BLaER1 treated with 17β-estradiol and CSF1 and Interleukin-3, amounts not matched to agents 10 nM and 100 nM (cell line): ENCODE data around the gene CLCN6.

ENCODE experiments used
- H3K27ac ChIP-seq, 11 experiments: shearing (Covaris generic); formaldehyde crosslinking; 2 replicates each; pipeline ENCODE4 v1.8.1; 2022
- H3K27me3 ChIP-seq, 11 experiments: shearing (Covaris generic); formaldehyde crosslinking; 2 replicates each; pipeline ENCODE4 v1.8.1; 2022
- H3K36me3 ChIP-seq, 11 experiments: shearing (Covaris generic); formaldehyde crosslinking; 2 replicates each; pipeline ENCODE4 v1.8.1; 2022
- H3K4me1 ChIP-seq, 10 experiments: shearing (Covaris generic); formaldehyde crosslinking; 2 replicates each; pipeline ENCODE4 v1.8.1; 2022
- H3K4me2 ChIP-seq, 11 experiments: shearing (Covaris generic); formaldehyde crosslinking; 2 replicates each; pipeline ENCODE4 v1.8.1; 2022
- H3K4me3 ChIP-seq, 10 experiments: shearing (Covaris generic); formaldehyde crosslinking; 2 replicates each; pipeline ENCODE4 v1.8.1; 2022
- H3K9ac ChIP-seq, 11 experiments: shearing (Covaris generic); formaldehyde crosslinking; 2 replicates each; pipeline ENCODE4 v1.8.1; 2022
- H3K9me3 ChIP-seq, 11 experiments: shearing (Covaris generic); formaldehyde crosslinking; replicated peaks in 1 of 11; 2 replicates each; pipeline ENCODE4 v1.8.1; 2022
- H4K20me1 ChIP-seq, 11 experiments: shearing (Covaris generic); formaldehyde crosslinking; 2 replicates each; pipeline ENCODE4 v1.8.1; 2022
- Cebpa-rat ChIP-seq, 11 experiments: shearing (Covaris generic); IDR thresholded peaks; 2 replicates each; pipeline ENCODE4 v1.8.1; 2022

The CLCN6 gene

DNA sequence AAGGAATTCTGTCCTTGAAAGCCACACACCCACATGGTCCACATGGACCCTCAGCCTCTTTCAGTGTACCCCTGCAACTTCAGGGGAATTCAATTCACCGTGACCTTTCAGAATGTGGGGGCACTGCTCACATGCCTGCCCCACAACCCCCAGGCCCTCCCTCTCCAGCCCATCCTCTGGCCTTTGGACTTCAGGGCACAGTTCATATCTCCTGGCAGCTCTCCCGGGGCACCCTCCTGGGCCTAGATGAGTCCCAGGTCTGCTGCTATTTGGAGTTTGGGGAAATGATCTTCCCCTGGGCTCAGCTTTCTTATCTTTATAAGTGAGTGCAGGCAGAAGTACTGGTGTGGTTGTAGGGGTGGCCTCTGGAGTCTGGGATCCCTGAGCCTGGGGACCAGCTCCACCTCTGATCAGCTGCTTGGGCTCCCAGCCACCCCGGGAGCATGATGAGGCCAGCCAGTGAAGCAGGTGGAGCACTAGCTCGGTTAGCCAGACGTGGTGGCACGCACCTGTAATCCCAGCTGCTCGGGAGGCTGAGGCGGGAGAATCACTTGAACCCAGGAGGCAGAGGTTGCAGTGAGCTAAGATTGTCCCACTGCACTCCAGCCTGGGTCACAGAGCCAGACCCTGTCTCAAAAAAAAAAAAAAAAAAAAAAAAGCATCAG, 28.2 kb upstream of the CLCN6 start:
- Histone ChIP-seq H3K9ac (no peak overlapping the region), H4K20me1 (no peaks in the 10 kb centered on the region), H3K4me2 (no peak overlapping the region), H3K27ac (no peak overlapping the region), H3K36me3 (no peaks in the 10 kb centered on the region), H3K4me1 (peaks cover 0 to 5% (median 0%) of the 10 kb centered on the region in 10 experiments; a peak in 3 of 20 replicates), H3K27me3 (no peaks in the 10 kb centered on the region), H3K9me3 (no peaks in the 10 kb centered on the region), H3K4me3 (no peak overlapping the region)
- no peak for TF ChIP-seq Cebpa-rat (IDR thresholded peaks at IDR 0.05)

DNA sequence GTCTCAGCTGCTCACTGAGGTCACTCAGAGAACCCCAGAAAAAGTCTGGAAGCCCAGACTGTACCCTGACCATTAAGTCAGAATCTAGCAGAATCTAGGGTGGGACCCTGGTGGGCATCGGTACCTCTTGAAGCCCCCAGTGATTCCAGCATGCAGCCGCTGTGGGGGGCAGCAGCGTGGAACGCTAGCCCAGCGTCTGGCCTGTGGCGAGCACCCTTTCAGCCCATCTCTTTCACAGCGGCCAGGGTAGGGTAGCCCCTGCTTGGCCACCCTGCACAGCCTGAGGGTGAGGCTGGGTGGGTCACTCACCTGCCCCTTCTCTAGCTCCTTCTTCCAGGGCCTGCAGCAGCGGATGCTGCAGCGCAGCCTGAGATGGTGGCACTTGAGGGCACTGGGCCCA, 27.7 kb upstream of the CLCN6 start:
- H3K4me2 ChIP-seq: no peak overlapping the region
- H4K20me1 ChIP-seq: no peaks in the 10 kb centered on the region
- no peaks in the 10 kb centered on the region for H3K27me3 ChIP-seq
- H3K9ac ChIP-seq: no peak overlapping the region
- no peaks in the 10 kb centered on the region for H3K36me3 ChIP-seq
- no peak for TF ChIP-seq Cebpa-rat (IDR thresholded peaks at IDR 0.05)
- no peaks in the 10 kb centered on the region for H3K9me3 ChIP-seq
- H3K27ac ChIP-seq: no peak overlapping the region
- H3K4me3 ChIP-seq: no peak overlapping the region
- peaks cover 0 to 5% (median 0%) of the 10 kb centered on the region in 10 experiments; a peak in 2 of 20 replicates for H3K4me1 ChIP-seq

DNA sequence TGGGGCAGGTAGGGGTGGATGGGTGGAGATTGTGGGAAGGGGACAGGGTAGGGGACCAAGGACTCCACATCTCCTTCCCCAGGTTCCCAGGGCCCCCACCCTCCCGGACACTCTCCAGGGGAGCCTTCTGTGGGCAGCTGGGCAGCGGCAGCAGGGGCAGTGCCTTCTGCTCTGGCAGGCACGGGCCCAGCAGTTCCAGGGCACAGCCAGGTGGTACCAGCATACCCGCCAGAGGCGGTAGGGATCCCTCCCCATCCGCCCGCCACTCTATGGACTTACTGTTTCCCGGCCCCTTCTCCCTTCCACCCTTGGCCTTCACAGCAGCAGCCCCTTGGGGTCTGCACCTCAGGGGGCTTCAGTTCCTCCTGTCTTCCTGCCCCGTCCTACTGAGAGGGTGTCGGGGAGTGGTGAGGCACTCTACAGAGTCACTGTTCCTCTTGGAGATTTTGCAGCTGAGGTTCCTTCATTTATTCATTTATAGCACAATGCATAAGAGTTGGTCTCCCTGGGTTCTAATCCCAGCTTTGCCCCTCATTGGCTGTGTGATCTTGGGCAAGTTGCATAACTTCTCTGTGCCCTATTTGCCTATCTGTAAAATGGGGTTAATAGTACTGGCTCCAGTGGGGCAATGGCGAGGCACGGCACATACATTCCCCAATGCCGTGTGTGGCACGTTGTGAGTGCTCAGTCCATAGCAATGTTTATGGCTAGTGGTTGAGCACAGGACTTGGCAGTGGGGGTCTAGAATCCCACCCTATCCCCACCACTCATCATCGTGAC, 27.0 kb upstream of the CLCN6 start:
- no peaks in the 10 kb centered on the region for H3K27me3 ChIP-seq
- H4K20me1 ChIP-seq: no peaks in the 10 kb centered on the region
- no peak overlapping the region for H3K27ac ChIP-seq
- H3K4me1 ChIP-seq: peaks cover under 1 to 8% (median 2%) of the 10 kb centered on the region in 10 experiments; a peak in 12 of 20 replicates
- no peak overlapping the region for H3K4me3 ChIP-seq
- no peak overlapping the region for H3K9ac ChIP-seq
- H3K9me3 ChIP-seq: no peaks in the 10 kb centered on the region
- no peak for TF ChIP-seq Cebpa-rat (IDR thresholded peaks at IDR 0.05)
- H3K4me2 ChIP-seq: no peak overlapping the region
- H3K36me3 ChIP-seq: no peaks in the 10 kb centered on the region

DNA sequence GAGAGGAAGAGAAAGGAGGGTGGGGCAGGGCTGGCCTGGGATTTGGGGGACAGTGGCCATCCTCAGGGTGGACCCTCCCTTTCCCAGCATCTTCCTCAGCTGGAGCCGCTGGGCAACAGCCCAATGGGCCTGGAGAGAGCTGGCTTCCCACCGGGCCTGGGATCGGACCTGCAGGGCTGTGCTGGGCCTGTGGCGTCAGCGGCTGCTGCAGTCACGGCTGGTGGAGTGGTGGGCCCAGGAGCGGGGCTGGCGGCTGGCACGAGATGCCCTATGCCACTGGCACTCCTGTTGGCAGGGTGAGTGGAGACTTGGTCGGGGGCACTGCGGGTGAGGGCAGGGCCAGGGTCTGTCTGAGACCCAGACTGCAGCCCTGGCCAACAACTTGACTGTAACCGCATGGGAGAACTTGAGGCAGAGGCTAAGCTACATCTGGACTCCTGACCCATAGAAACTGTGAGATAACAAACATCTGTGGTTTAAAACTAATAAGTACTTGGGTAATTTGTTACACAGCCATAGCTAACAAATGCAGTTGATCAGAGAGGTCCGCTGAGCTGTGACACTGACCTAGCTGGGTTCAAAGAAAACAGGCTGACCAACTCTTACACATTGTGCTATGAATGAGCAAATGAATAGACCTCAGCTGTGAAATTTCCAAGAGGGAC, 26.1 kb upstream of the CLCN6 start:
- Histone ChIP-seq H3K27me3 (no peaks in the 10 kb centered on the region), H3K4me1 (peaks cover 8 to 16% (median 10%) of the 10 kb centered on the region in 10 experiments), H3K36me3 (no peaks in the 10 kb centered on the region), H3K4me2 (no peak overlapping the region), H3K27ac (no peak overlapping the region), H3K9ac (no peak overlapping the region), H3K4me3 (no peak overlapping the region), H4K20me1 (no peaks in the 10 kb centered on the region), H3K9me3 (no peaks in the 10 kb centered on the region)
- no peak for TF ChIP-seq Cebpa-rat (IDR thresholded peaks at IDR 0.05)

DNA sequence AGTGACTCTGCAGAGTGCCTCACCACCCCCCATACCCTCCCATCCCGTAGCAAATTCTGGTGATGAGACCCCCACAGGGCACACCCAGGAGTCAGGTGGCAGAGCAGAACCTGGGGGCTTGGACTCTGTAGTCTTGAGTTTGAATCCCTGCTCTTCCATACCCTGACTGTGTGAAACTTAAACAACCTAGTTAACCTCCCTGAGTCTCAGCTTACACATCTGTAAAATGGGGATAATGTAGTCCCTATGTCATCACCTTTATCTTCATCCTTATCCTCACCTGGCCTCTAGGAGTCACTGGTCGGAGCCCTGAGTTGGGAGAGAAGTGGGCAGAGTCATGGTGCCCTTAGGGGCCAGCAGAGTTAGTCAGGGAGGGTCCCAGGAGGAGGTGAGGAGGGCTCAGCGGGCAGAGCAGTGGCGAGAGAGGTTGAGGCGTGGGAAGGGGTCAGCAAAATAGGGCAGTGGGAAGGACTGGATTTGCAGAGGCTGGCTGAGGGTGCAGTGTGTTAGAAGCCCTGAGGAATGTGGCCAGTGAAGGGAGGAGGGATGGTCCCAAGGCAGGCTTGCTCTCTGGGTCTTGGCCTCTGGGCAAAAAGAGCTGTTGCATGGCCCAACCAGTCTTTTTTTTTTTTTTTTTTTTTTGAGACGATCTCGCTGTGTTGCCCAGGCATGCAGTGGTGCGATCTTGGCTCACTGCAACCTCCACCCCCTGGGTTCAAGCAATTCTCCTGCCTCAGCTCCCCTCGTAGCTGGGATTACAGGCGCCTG, 25.4 kb upstream of the CLCN6 start:
- H4K20me1 ChIP-seq: no peaks in the 10 kb centered on the region
- no peak overlapping the region for H3K9ac ChIP-seq
- H3K27ac ChIP-seq: no peak overlapping the region
- no peaks in the 10 kb centered on the region for H3K36me3 ChIP-seq
- TF ChIP-seq Cebpa-rat (IDR thresholded peaks at IDR 0.05): no peak
- no peak overlapping the region for H3K4me3 ChIP-seq
- H3K4me1 ChIP-seq: peaks cover 15 to 23% (median 17%) of the 10 kb centered on the region in 10 experiments
- no peaks in the 10 kb centered on the region for H3K27me3 ChIP-seq
- no peak overlapping the region for H3K4me2 ChIP-seq
- H3K9me3 ChIP-seq: no peaks in the 10 kb centered on the region

DNA sequence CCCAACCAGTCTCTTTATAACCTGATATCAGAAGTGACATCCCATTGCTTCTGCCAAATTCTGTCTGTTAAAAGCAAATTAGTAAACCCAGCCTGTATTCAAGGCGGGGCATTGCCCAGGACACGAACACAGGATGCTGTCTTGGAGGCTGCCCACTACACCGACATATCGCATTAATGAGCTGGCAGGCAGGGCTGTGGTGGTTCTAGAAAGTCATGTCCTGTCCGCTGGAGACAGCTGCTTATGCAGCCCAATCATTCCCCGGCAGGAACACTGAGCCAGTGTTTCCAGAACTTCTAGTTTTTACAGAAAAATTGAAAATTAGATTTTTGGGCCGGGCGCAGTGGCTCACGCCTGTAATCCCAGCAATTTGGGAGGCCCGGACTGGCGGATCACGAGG, 24.7 kb upstream of the CLCN6 start:
- no peak overlapping the region for H3K4me3 ChIP-seq
- H3K4me1 ChIP-seq: peaks cover 23 to 30% (median 25%) of the 10 kb centered on the region in 10 experiments
- no peak overlapping the region for H3K4me2 ChIP-seq
- no peaks in the 10 kb centered on the region for H3K36me3 ChIP-seq
- 0 out of 22 replicates have a peak overlapping the region, but pooled peaks of 1 of the 11 experiments have one; percentile 17 for H3K9ac ChIP-seq
- H3K27ac ChIP-seq: no peak overlapping the region
- H4K20me1 ChIP-seq: no peaks in the 10 kb centered on the region
- TF ChIP-seq Cebpa-rat (IDR thresholded peaks at IDR 0.05): no peak
- H3K9me3 ChIP-seq: no peaks in the 10 kb centered on the region
- H3K27me3 ChIP-seq: no peaks in the 10 kb centered on the region

DNA sequence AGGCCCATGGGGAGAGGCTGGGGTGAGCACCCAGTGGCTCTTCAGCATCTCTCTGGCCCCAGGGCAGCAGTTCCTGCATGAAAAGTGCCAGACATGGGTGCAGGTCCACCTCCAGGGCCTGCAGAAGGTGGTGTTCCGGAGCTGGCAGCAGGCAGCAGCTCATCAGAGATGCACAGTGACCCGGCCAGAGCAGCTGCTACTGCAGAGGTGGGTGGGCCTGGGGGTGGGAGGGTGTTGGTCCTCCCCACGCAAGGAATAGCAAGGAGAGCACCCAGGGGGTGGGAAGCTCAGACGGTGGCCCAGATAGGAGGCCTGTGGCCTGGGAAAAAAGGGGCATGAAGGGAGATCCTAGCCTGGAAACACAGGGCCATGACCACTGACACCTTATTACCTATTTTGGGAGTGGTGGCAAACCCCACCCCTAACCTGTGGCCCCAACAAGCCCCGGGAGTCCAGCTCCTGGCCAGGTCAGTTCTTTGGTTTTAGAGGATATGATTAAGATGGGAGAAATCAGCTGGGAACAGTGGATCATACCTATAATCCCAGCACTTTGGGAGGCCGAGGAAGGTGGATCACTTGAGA, 23.8 kb upstream of the CLCN6 start:
- Histone ChIP-seq H3K27me3 (no peaks in the 10 kb centered on the region), H3K4me1 (peaks cover 29 to 40% (median 34%) of the 10 kb centered on the region in 10 experiments), H3K27ac (no peak overlapping the region), H4K20me1 (no peaks in the 10 kb centered on the region), H3K9me3 (no peaks in the 10 kb centered on the region), H3K4me3 (no peak overlapping the region), H3K9ac (no peak overlapping the region), H3K4me2 (no peak overlapping the region), H3K36me3 (no peaks in the 10 kb centered on the region)
- no peak for TF ChIP-seq Cebpa-rat (IDR thresholded peaks at IDR 0.05)

DNA sequence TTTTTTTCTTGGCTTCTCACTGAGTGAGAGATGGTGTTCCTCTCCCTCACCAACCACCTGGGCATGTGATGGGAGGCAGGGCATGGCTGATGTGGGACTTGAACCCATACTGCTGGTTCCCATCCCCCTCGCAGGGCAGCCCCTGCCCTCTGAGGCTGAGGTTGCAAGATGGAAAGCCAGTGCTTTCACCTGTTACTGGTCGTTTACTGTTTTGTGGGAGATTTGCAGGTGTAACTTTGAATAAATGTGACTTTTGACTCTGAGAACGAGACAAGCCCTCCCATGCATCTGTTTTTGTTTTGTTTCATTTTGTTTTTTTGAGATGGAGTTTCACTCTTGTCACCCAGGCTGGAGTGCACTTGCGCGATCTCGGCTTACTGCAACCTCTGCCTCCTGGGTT, 22.4 kb upstream of the CLCN6 start:
- peak overlapping the region in 1 of 11 experiments; percentile 83; a peak in 2 of 22 replicates for H3K4me2 ChIP-seq
- no peak for TF ChIP-seq Cebpa-rat (IDR thresholded peaks at IDR 0.05)

More for the DNA sequence above, 22.4 kb upstream of the CLCN6 start:
- Histone ChIP-seq H3K4me1 (peaks cover 30 to 53% (median 45%) of the 10 kb centered on the region in 10 experiments), H3K27ac (0 out of 22 replicates have a peak overlapping the region, but pooled peaks of 1 of the 11 experiments have one; percentile 38), H3K9ac (no peak overlapping the region), H4K20me1 (no peaks in the 10 kb centered on the region), H3K4me3 (no peak overlapping the region), H3K36me3 (peaks cover 0 to 6% (median 0%) of the 10 kb centered on the region in 11 experiments; a peak in 2 of 22 replicates), H3K27me3 (no peaks in the 10 kb centered on the region), H3K9me3 (no peaks in the 10 kb centered on the region)
